GM18508 (cell line): ENCODE data around the gene RBM15B.
"Not testable (repeated sequence)": the region's sequence is repeated elsewhere in the genome, so short reads cannot be mapped to it uniquely, and the experiment has no call there.

Source experiments
- ATAC-seq: cut with Tn5 transposase; IDR thresholded peaks from one replicate; pipeline ENCODE4 v1.9.1; 2021; ENCODE audit warnings: moderate number of reproducible peaks; ENCODE audit not compliant: insufficient read depth, unreplicated experiment

RBM15B gene, protein sequence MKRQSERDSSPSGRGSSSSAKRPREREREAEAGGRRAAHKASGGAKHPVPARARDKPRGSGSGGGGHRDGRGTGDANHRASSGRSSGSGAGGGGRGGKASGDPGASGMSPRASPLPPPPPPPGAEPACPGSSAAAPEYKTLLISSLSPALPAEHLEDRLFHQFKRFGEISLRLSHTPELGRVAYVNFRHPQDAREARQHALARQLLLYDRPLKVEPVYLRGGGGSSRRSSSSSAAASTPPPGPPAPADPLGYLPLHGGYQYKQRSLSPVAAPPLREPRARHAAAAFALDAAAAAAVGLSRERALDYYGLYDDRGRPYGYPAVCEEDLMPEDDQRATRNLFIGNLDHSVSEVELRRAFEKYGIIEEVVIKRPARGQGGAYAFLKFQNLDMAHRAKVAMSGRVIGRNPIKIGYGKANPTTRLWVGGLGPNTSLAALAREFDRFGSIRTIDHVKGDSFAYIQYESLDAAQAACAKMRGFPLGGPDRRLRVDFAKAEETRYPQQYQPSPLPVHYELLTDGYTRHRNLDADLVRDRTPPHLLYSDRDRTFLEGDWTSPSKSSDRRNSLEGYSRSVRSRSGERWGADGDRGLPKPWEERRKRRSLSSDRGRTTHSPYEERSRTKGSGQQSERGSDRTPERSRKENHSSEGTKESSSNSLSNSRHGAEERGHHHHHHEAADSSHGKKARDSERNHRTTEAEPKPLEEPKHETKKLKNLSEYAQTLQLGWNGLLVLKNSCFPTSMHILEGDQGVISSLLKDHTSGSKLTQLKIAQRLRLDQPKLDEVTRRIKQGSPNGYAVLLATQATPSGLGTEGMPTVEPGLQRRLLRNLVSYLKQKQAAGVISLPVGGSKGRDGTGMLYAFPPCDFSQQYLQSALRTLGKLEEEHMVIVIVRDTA

GRCh38 chr3:51391075-51391565, at the start of gene RBM15B:
Gene RBM15B (plus strand): TSS chr3:51391285. CDS start chr3:51391400, 115 bp downstream.
- ATAC-seq: peak; percentile 88

GRCh38 chr3:51343918-51344687, 47.0 kb upstream of the RBM15B start:
- ATAC-seq: no peak

DNA sequence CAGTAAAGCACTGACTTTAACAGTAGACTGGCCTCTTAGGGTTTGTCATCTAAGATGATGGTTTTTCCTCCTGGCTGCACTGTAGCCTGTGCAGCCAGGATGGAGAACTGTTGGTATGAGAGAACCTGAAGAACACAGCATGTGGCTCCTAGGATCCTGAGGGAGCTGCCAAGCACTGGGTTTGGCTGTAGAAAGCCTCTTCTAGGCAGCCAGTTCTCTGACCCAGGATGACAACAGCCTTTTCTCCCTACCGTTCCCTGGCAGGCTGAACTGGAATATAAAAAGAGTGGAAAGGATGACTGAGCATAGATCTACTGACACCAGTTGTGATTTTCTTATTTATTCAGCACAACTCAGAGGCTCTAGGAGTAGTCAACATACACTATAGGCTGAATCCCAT, 40.3 kb upstream of the RBM15B start:
- ATAC-seq: no peak

- ATAC-seq: no peak
These were observed 38.0 kb upstream of the RBM15B start for GRCh38 chr3:51353131-51353530.

GRCh38 chr3:51353691-51354090, 37.4 kb upstream of the RBM15B start:
- no peak for ATAC-seq

DNA sequence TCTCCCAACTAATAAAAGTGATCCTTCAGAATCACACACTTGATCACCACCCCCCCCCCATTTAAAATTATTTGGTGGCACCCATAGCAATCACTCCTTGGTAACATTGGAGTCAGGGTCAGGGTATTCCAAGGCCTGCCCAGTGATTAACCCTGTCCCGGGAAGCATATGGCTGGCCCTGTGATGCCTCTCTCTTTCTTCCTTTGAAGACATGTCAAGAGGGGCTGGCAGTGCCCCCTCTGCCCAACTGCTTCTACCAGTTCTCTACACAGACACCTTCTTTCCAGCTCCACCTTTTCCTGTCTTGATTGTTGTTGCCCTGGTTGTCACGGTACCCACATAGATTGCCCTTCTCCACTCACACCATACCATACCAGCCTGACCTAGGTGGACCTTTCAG, 36.9 kb upstream of the RBM15B start:
- no peak for ATAC-seq

DNA sequence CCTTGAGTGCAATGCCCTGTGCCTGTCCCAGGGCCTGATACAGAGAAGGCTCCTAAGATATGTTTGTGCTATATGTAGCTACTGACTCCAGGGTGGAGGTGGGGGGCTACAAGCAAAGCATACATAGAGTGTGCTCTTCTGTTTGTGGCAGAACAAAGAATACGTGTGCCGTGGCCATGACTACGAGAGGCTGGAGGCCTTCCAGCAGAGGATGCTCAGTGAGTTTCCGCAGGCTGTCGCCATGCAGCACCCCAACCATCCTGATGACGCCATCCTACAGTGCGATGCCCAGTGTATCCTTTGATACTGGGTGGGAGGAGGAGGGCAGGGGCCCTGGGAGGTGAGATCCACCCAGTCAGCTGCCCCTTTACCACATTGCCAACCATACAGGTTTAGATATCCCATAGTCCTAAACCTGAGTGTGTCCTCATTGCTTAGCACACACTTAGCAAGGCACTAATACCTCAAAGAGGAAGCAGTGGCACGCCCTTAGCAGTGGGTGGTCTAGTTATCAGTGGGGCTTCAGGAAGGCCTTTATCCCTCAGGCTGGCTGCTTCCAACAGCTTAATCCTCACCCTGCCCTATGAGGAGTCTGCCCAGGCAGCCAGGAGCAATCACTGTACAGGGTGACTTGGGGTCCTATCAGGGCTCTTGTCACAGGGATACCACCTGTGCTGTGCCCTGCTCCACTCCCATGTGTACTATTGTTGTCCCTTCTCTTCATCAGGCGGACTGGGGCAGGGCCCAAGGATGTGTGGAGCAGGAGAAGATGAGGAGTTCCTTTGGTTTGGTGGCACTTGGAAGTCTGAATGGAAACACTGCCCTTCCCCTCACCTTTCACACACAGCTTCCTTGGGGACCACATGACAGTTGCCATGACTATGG, 36.1 kb upstream of the RBM15B start:
- ATAC-seq: no peak

DNA sequence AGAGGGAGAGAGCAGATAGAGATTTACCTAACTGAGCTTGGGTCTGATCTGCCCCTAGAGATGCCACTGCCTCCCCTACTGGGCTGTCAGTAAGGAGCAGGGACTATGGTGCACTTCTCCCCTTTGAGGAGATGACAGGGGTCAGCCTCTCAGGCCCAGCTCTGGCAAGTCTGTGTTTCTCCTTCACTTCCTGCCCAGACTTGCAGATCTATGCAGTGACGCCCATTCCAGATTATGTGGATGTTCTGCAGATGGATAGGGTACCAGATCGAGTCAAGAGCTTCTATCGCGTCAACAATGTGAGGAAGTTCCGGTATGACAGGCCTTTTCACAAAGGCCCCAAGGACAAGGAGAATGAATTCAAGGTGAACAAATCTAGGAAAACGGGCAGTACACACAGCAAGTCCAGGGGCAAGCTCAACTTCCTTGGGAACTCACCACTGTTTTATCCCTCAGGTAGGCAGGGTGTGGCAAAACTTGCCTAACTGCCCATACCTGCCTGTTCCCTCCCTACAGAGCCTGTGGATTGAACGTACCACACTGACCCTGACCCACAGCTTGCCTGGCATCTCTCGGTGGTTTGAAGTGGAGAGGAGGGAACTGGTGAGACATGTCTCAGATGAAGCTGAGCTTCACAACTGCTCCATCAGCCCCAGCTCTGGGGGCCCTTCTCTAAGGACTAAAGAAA, 35.0 kb upstream of the RBM15B start:
- no peak for ATAC-seq

DNA sequence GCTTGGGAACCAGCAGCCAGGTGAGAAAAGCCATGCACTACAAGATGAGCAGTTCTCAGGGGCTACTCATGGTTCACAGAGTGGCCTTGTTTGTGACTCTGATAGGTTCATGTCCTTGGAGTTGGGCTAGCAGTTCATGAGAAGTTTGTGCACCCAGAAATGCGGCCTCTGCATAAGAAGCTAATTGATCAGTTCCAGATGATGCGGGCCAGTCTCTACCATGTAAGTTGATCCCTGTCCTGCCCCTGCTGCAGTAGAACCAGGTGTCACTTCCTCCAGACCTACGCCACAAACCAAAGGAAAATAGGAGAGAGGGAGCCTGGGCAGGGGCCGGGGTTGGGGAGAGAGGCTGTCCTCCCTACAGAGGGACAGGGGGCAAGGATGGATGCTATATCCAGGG, 33.2 kb upstream of the RBM15B start:
- ATAC-seq: no peak

DNA sequence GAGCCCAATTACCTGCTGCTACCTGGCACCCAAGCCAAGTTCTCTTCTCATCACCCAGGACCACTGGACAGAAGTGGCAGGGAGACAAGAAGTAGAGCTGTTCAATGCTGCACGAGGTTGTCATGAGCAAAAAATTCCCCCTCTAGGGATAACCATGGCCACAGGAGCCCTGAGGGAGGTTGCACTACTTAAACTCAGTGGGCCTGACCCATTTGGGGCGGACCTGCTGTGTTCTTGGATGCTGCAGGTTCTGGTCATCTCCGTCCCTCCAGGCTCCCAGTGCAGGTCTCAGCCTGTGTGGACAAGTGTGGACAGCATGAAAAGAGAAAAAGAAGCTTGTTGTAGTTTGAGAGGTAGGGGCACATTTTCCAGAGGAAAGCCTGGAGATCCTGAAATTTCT, 32.1 kb upstream of the RBM15B start:
- no peak for ATAC-seq

GRCh38 chr3:51360806-51361205, 30.3 kb upstream of the RBM15B start:
- ATAC-seq: no peak

DNA sequence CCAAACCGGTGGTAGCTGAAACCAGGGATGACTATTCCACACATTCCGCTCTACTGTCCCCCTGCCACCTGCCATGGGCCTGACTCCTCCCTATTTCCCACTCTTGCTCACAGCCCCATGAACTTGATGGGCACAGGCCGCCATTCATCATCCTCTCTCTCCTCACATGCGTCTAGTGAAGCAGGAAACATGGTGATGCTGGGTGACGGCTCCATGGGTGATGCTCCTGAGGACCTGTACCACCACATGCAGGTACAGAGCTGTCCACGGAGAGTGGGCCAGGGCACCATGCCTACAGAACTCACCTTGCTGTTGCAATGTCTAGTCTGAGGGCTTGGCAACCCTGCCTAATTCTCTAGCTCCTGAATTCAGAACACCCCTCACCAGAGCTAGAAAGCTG, 29.3 kb upstream of the RBM15B start:
- ATAC-seq: no peak

DNA sequence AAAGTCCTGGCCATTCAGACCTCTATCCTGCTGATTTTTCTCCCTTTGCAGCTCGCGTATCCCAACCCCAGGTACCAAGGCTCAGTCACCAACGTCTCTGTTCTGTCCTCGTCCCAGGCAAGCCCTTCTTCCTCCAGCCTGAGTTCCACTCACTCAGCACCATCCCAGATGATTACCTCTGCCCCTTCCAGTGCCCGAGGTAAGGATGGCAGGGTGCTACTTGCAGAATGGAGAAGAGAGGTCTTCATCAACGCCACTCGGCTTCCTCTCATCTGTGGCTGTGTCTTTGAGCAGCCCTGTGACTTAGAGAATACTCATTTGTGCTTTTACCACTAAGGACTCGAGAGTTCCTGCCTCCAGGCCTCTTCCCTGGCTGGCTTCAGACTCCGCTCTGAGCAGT, 28.6 kb upstream of the RBM15B start:
- no peak for ATAC-seq

DNA sequence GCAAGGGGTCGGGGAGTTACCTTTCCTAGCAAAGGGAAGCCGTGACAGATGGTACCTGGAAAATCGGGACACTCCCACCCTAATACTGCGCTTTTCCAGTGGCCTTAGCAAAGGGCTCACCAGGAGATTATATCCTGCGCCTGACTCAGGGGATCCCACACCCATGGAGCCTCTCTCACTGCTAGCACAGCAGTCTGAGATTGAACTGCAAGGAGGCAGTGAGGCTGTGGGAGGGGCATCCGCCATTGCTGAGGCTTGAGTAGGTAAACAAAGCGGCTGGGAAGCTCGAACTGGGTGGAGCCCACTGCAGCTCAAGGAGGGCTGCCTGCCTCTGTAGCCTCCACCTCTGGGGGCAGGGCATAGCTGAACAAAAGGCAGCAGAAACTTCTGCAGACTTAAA, 22.8 kb upstream of the RBM15B start:
- ATAC-seq: not testable (repeated sequence)

GRCh38 chr3:51371943-51372557, 19.0 kb upstream of the RBM15B start:
- ATAC-seq: no peak

DNA sequence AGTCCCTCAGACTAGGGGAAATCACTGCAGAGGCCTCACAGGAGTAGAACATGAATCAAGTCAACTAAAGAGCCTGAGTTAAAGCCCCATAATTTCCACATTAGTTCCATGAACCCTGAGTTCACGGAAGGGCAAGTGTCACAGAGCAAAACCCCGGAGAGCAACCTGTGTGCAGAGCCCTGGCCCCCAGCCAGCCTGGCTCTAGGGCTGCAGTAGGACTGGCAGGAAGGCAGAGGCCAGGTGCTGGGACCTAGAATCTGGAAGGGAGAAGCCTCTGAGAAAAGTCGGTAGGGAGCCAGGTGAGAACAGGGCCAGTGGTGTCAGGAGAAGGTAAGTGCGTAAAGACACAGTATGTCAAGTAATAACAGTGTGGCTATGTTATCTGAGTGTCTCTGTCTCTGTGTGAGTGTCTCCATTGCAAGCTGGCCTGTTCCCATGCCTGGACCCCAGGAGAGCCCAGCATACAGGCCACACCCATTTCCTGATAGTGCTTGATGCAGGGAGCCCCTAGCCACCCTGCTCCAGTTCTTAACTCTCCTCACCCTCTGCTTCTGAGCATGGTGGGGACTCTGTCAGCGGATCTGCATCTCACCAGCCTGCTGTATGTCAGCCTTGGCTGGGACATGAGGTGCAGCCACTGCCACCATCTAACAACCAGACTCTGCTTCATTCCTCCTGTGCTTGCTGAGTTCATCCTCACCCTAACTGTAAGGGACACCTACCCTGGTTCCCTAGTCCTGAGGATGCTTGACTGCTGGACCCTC, 17.2 kb upstream of the RBM15B start:
- no peak for ATAC-seq

DNA sequence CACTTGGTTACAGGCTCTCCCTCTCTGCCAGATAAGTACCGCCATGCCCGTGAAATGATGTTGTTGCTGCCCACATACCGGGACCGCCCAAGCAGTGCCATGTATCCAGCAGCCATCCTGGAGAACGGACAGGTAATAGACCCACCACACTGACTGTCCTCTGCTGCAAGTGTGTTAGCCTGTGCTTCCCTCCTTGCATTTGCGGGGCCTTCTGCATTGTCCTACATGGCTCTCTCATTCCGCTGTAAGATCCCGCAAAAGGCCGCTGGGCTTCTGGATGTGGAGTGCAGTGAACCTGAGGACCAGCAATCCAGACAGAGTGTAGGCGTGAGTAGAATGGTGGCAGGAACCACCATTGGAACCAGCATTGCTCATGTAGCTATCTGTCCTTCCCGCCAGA, 16.6 kb upstream of the RBM15B start:
- no peak for ATAC-seq

DNA sequence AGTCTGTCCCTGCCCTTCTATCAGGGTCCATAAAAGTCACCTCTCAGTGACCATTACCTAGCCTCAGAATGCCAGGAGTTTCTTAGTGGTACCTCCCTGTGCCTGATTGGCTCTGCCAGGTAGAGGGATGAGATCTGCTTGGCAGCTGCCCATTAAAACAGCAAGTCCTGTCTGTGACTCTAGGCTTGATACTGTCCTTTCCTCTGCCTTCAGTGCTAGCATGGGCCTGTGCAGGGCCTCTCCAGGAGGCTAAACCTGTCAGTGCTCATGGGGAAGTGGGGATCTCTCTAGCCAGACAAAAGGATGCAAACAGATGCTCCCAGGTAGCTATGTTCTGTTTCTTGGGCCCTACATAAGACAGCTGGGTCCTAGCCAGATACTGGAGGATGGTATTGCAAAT, 15.9 kb upstream of the RBM15B start:
- ATAC-seq: no peak
